ENCODE results near the gene NSUN4. TPM values are rescaled to one million over a fixed set of nuclear protein-coding genes. Genes with fewer than 3 reads are reported as not detected.
"Not testable (repeated sequence)": the region's sequence is repeated elsewhere in the genome, so short reads cannot be mapped to it uniquely, and the experiment has no call there.

The NSUN4 gene
- polyA plus RNA-seq, 12 donors, result 13.8 to 16.1 (median 14.5) TPM; not detected in 1

GRCh38 chr1:46322191-46322590 lies 18.4 kb upstream of the NSUN4 start:
- not testable (repeated sequence) for DNase-seq

GRCh38 chr1:46325285-46326076 lies 15.1 kb upstream of the NSUN4 start:
- not testable (repeated sequence) for DNase-seq

- not testable (repeated sequence) for DNase-seq
Observed at GRCh38 chr1:46328182-46328581, 12.4 kb upstream of the NSUN4 start.

GRCh38 chr1:46329807-46330206 lies 10.8 kb upstream of the NSUN4 start:
- not testable (repeated sequence) for DNase-seq

GRCh38 chr1:46330381-46330780 lies 10.2 kb upstream of the NSUN4 start:
- DNase-seq, result not testable (repeated sequence)

GRCh38 chr1:46331786-46332540 lies 8.6 kb upstream of the NSUN4 start:
- DNase-seq, result not testable (repeated sequence)

- DNase-seq, result no peak
Observed at GRCh38 chr1:46333300-46334029, 7.1 kb upstream of the NSUN4 start.

- no peak for DNase-seq
Observed at GRCh38 chr1:46334030-46334384, 6.6 kb upstream of the NSUN4 start.

GRCh38 chr1:46335081-46335480 lies 5.5 kb upstream of the NSUN4 start:
- no peak for DNase-seq

GRCh38 chr1:46337409-46337808 lies 3.2 kb upstream of the NSUN4 start:
- not testable (repeated sequence) for DNase-seq

- DNase-seq, result peak; percentile 5
Observed at GRCh38 chr1:46341222-46342083, 846 bp downstream of the NSUN4 start.

GRCh38 chr1:46342084-46342656 lies 1.6 kb downstream of the NSUN4 start:
- no peak for DNase-seq

- no peak for DNase-seq
Observed at GRCh38 chr1:46342677-46343350, 2.2 kb downstream of the NSUN4 start.

GRCh38 chr1:46343351-46343695 lies 2.7 kb downstream of the NSUN4 start:
- no peak for DNase-seq

- DNase-seq, result no peak
Observed at GRCh38 chr1:46343705-46344104, 3.1 kb downstream of the NSUN4 start.

- DNase-seq, result no peak
Observed at GRCh38 chr1:46344481-46344880, 3.9 kb downstream of the NSUN4 start.

- DNase-seq, result no peak
Observed at GRCh38 chr1:46345281-46345680, 4.7 kb downstream of the NSUN4 start.

- DNase-seq, result no peak
Observed at GRCh38 chr1:46352363-46352762, 11.8 kb downstream of the NSUN4 start.

- DNase-seq, result not testable (repeated sequence)
Observed at GRCh38 chr1:46355920-46356319, 15.3 kb downstream of the NSUN4 start.

GRCh38 chr1:46362158-46362557 lies 21.6 kb downstream of the NSUN4 start:
- no peak for DNase-seq

- DNase-seq, result no peak
Observed at GRCh38 chr1:46363121-46363520, 22.5 kb downstream of the NSUN4 start.

Measured in muscle of arm (tissue), 12 donors.